ENCODE measurements around the gene MINK1.
"Not testable (repeated sequence)": the region's sequence is repeated elsewhere in the genome, so short reads cannot be mapped to it uniquely, and the experiment has no call there.

MINK1 gene

DNA sequence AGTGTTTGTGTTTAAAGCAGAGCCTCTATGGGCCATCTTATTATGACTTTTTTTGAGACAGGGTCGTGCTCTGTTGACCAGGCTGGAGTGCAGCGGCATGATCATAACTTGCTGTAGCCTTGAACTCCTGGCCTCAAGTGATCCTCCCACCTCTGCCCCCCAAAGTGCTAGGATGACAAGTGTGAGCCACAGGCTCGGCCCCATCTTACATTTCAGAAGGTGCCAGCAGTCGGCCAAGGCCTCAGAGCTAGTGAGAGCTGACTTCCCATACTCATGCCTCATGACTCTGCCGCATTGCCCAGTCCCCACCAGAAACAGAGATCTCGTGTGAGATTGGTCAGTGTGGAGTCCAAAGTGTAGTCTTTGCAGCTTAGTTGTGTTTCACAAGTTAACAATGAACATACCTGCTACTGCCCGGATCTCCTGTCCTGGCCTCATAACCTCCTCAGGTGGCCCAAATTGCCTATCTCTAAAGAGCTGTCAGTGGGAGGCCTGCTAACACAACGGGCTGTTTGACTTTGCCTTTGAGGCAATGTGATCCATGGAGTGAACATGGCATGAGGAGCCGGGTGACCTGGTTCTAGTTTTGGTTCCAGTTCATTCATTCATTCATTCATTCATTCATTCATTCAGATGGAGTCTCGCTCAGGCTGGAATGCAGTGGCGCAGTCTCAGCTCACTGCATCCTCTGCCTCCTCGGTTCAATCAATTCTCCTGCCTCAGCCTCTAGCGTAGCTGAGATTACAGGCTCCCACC is 13.7 kb downstream of the MINK1 start:
- DNase-seq (ENCODE audit: low spot score) = no peak

DNA sequence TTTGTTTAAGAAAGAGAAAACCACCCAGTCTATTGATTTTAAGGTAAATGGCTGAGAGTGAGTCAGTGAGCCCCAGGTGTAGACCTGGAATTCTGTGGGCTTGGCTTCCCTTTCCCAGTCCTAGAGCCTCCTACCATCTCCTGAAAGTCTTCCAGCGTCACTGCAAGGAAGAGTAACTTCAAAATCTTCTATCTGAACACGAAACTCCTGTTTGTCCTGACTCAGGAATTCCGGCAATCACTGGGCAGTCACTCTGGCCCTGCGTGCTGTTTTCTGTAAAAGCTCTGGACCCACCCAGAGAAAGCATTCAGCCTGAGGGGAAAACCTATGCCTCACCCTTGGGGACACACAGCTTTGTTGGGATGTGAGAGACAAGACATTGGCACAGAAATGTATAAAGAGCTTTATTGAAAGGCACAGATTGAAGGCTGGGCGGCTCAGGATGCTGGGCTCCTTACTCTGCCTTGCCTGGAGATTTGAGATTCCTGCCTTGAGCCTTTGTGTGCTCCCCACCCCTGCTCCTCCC is 15.9 kb downstream of the MINK1 start:
- no peak for DNase-seq (ENCODE audit: low spot score)

DNA sequence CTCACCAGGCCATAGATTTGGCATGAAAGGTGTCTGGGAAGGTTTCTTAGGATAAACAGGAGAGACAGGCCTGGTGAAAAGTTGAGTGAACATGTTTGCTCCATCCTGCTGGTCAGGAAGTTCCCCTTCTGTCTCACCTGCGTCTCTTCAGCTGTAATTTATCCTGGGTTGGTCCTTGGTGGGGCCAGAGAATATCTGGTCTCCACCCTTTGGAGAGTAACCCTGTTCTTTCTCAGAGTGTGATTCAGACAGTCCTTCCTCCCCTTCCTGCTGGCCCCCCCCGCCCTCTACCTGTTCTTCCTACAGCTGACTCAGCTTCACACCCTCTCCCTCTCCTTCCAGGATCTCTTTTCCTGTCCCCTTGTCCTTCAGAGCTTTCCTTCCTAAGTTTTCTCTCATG is 17.1 kb downstream of the MINK1 start:
- DNase-seq (ENCODE audit: low spot score) = no peak

GRCh38 chr17:4851084-4851483 is 17.9 kb downstream of the MINK1 start:
- no peak for DNase-seq (ENCODE audit: low spot score)

GRCh38 chr17:4852567-4853207 is 19.5 kb downstream of the MINK1 start:
- DNase-seq (ENCODE audit: low spot score) = peak; percentile 7

DNA sequence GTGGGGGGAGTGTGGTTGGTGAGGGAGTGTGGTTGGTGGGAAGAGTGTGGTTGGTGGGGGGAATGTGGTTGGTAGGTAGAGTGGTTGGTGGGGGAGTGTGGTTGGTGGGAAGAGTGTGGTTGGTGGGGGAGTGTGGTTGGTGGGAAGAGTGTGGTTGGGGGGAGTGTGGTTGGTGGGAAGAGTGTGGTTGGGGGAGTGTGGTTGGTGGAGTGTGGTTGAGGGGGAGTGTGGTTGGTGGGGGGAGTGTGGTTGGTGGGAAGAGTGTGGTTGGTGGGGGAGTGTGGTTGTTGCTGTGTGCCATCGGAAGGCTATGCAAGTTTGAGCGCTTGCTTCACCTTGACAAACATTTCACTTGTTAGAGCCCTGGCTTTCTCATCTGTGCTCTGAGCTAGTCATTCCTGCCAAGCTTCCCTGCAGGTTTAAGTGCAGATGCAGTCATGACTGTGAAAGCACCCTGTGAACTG is 20.1 kb downstream of the MINK1 start:
- DNase-seq (ENCODE audit: low spot score) = no peak

GRCh38 chr17:4854111-4854681 is 21.1 kb downstream of the MINK1 start:
- DNase-seq (ENCODE audit: low spot score) = no peak

DNA sequence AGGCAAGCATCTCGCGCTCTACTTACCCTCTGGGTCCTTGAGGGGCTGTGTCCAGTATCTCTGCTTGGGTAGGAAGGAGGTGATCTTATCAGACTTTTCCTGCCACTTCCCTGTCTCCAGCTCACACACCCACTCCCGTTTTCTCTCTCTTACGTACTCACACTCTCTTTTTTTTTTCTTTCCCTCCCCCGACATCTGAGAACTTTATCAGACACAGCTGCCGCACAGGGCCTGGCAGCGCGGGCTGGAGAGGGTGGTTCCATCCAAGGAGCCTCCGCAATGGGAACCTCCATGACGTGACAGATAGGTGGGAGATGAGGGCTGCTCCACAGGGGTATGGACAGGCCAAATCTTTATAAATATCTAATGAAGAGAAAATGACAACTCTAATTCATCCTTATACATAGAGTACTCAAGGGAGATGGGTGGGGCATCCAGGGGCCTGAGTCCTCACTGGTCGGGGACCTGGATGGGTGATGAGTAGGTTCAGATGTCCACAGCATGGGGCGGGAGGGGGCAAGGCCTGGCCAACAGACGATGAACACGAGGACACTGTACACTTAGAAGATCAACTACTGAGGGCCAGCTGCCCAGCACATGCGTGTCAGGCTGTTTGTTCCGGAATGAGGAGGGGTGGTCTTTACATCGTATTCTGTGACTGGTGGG is 23.3 kb downstream of the MINK1 start:
- no peak for DNase-seq (ENCODE audit: low spot score)

DNA sequence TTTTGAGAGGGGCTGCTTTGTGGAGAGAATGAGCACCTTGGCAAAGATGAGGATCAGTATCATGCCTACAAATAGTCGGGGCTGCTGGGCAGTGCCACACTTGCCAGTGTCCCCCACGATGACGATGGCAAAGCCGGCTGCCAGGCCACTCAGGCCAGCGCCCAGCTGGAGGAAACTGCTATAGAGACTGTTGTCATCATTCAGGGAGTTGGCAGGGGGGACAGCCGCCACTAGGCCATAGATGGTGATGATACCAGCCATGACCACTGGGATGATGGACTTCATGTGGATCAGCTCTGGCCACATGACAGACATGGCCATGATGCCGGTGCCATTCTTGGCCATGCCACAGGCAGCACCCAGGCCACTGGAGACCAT is 23.8 kb downstream of the MINK1 start:
- DNase-seq (ENCODE audit: low spot score) = no peak

GRCh38 chr17:4857347-4857746 is 24.2 kb downstream of the MINK1 start:
- DNase-seq (ENCODE audit: low spot score) = not testable (repeated sequence)

GRCh38 chr17:4858068-4858881 is 25.1 kb downstream of the MINK1 start:
- DNase-seq (ENCODE audit: low spot score) = no peak

DNA sequence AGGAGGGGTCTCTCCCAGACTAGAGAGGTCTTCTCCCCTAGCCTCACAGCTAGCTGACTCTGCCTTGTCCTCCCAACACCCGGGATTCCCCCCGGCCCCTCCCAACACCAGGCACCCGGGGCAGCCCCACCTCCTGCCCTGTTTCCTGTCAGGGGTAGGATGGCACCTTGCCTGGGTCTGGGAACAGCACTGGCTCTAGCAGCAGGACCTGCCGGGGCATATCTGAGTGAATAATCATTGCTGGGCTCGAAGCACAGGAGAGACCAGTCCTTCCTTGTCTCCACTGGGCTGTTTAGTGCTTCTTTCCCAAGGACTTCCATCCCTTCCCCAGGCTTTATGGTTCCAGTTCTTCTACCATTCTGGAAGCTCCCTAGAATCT is 25.7 kb downstream of the MINK1 start:
- DNase-seq (ENCODE audit: low spot score) = no peak

DNA sequence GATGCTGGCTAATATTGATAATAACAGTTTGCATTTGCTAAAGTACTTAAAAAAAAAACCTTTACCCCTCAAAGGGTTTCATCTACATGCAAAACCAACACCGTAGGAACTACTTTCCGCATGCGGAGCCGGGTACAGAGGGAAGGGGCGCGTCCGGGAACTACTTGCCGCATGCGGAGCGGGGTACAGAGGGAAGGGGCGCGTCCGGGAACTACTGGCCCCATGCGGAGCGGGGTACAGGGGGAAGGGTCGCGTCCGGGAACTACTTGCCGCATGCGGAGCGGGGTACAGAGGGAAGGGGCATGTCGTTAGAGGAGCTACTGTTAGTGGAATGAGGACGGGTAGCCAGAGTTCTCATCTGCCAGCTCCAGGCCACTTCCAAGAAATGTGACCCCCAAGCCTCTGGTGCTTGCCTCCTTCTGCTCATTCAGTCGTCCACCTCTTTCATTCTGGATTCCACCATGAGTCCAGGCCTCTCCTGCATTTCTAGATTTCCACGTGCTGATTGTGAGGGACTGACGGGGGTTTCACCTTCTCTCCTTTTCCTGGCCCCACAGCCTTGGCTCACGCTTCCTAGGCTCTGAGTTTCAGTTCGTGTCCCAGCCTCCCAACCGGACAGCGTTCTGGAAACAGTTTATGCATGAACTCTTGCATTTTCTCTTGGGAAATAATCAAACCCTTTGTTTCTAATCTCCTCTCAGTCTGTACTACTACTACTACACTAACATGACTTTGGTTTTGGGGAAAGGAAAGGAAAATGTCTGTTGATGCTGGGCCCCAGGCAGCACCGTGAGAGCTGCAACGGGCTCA is 26.9 kb downstream of the MINK1 start:
- no peak for DNase-seq (ENCODE audit: low spot score)

DNA sequence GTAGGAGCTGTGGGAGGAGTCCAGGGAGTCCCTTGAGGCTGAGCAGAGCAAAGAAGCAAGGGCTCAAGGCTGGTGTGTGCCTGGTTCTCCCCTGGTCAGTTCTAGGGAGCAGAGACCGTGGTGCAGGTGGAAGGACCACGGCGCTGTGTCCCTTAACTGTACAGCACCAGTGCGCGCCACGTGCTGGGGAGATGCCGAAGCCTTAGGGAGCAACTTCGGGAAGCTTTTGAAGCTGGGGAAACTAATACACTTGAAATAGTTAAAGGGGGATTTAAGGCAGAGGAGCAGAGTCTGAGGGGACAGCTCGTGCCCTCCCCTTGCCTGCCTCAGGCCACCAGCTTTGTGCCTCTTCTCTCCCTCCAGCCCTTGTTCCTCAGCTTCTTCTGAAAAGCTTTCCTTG is 27.5 kb downstream of the MINK1 start:
- DNase-seq (ENCODE audit: low spot score) = no peak

GRCh38 chr17:4861052-4861451 is 27.9 kb downstream of the MINK1 start:
- no peak for DNase-seq (ENCODE audit: low spot score)

DNA sequence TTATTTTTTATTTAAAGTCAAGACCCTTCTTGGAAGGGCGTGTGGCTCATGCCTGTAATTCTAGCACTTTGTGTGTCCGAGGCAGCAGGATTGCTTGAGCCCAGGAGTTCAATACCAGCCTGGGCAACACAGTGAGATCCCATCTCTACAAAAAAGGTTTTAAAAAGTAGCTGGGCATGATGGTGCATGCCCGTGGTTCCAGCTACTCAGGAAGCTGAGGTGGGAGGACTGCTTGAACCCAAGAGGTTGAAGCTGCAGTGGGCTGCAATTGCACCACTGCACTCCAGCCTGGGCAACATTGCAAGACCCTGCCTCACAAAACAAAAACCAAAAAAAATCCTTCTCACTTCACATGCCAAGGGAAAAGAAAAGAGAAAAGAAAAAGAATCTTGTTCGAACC is 29.6 kb downstream of the MINK1 start:
- DNase-seq (ENCODE audit: low spot score) = no peak

DNA sequence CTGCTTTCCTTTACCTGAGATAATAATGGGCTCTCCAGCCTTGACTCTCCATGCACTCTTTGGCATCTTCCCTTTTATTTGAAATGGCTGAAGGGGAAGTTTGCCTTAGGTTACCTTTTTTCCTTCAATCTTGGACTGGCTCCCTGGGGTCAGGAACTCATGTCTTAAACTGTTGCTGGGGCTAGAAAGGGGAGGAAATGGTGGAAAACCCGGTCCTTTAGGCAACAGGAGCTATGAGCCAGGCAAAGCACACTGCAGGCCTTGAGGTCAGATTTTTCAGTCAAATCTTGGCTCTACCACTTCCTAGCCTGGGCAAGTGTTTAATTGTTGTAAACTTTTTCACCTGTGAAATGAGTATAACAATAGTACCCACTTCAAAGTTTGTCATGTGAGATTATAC is 30.2 kb downstream of the MINK1 start:
- DNase-seq (ENCODE audit: low spot score) = no peak

- not testable (repeated sequence) for DNase-seq (ENCODE audit: low spot score)
Observed at GRCh38 chr17:4867535-4867934, 34.4 kb downstream of the MINK1 start.

DNA sequence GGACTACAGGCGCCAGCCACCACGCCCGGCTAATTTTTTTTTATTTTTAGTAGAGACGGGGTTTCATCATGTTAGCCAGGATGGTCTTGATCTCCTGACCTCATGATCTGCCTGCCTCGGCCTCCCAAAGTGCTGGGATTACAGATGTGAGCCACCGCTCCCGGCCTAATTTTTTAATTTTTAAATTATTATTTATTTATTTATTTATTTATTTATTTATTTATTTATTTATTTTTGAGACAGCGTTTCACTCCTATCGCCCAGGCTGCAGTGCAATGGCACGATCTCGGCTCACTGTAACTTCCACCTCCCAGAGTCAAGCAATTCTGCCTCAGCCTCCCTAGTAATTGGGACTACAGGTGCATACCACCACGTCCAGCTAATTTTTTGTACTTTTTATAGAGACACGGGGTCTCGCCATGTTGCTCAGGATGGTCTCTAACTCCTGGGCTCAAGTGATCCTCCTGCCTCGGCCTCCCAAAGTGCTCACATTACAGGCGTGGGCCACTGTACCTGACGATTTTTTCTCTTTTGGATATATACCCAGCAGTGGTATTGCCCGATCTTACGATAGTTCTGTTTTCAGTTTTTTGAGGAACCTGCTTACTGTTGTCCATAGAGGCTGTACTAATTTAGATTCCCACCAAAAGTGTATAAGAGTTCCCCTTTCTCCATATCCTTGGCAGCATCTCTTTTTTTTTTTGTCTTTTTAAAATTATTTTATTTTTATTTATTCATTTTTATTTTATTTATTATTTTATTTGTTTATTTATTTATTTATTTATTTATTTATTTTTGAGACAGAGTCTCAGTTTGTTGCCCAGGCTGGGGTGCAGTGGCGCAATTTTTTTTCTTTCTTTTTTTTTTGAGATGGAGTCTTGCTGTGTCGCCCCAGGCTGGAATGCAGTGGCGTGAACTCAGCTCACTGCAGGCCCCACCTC is 36.2 kb downstream of the MINK1 start:
- DNase-seq (ENCODE audit: low spot score) = not testable (repeated sequence)

- no peak for DNase-seq (ENCODE audit: low spot score)
Observed at GRCh38 chr17:4870855-4871254, 37.7 kb downstream of the MINK1 start.
